Measurements from ENCODE around the gene PPIL6.

The PPIL6 gene

GRCh38 chr6:109359248-109359647 lies 81.2 kb downstream of the PPIL6 start:
- TF ChIP-seq, protein P1, sequence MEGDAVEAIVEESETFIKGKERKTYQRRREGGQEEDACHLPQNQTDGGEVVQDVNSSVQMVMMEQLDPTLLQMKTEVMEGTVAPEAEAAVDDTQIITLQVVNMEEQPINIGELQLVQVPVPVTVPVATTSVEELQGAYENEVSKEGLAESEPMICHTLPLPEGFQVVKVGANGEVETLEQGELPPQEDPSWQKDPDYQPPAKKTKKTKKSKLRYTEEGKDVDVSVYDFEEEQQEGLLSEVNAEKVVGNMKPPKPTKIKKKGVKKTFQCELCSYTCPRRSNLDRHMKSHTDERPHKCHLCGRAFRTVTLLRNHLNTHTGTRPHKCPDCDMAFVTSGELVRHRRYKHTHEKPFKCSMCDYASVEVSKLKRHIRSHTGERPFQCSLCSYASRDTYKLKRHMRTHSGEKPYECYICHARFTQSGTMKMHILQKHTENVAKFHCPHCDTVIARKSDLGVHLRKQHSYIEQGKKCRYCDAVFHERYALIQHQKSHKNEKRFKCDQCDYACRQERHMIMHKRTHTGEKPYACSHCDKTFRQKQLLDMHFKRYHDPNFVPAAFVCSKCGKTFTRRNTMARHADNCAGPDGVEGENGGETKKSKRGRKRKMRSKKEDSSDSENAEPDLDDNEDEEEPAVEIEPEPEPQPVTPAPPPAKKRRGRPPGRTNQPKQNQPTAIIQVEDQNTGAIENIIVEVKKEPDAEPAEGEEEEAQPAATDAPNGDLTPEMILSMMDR (IDR thresholded peaks at IDR 0.05; ENCODE audit: low read depth, low read length): no peak
- DNase-seq (ENCODE audit: extremely low read depth, low read depth): no peak

- no peak for DNase-seq (ENCODE audit: extremely low read depth, low read depth)
- TF ChIP-seq, protein P1 (IDR thresholded peaks at IDR 0.05; ENCODE audit: low read depth, low read length): no peak
These were observed 82.2 kb downstream of the PPIL6 start for GRCh38 chr6:109358204-109358603.

DNA sequence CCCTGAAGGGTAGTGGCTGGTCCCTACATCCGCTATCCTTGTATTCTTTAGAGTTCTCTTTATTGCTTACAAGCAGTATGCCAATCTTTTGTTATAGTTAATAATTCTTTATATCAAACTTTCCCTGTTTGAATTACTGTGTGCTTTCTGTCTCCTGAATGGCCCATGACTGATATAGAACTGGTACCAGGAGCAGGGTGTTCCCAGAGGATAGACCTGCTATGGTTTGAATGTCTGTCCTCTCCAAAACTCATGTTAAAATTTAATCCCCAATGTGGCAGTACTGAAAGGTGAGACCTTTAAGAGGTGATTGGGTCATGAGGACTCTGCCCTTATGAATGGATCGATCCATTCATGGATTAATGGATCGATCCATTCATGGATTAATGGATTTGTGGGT lies 84.2 kb downstream of the PPIL6 start:
- TF ChIP-seq, protein P1 (IDR thresholded peaks at IDR 0.05; ENCODE audit: low read depth, low read length): no peak
- no peak for DNase-seq (ENCODE audit: extremely low read depth, low read depth)

GRCh38 chr6:109351231-109352130 lies 88.9 kb downstream of the PPIL6 start:
- DNase-seq (ENCODE audit: extremely low read depth, low read depth): no peak
- TF ChIP-seq, protein P1 (IDR thresholded peaks at IDR 0.05; ENCODE audit: low read depth, low read length): no peak

GRCh38 chr6:109349419-109349987 lies 90.9 kb downstream of the PPIL6 start:
- TF ChIP-seq, protein P1 (IDR thresholded peaks at IDR 0.05; ENCODE audit: low read depth, low read length): no peak
- peak; percentile 37 for DNase-seq (ENCODE audit: extremely low read depth, low read depth)

DNA sequence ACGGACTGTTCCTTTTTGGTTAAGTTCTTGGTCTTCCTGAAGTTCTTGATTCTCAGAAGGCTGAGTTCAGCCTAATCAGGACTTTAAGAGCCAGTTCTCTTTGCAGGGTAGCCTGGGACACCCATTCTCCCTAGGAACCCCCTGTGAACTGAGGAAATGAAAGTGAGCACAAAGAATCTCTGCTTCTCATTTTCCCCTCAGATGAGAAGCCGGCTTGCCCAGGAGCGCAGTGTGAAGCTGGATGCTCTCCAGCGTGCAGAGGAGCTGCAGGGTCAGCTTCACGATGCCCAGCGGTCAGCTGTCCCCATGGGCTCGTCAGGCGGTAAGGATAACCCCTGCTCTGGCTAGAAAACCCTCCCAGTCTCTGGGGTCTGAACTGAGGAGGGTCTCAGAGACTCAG lies 92.2 kb downstream of the PPIL6 start:
- DNase-seq (ENCODE audit: extremely low read depth, low read depth): no peak
- TF ChIP-seq, protein P1 (IDR thresholded peaks at IDR 0.05; ENCODE audit: low read depth, low read length): no peak

DNA sequence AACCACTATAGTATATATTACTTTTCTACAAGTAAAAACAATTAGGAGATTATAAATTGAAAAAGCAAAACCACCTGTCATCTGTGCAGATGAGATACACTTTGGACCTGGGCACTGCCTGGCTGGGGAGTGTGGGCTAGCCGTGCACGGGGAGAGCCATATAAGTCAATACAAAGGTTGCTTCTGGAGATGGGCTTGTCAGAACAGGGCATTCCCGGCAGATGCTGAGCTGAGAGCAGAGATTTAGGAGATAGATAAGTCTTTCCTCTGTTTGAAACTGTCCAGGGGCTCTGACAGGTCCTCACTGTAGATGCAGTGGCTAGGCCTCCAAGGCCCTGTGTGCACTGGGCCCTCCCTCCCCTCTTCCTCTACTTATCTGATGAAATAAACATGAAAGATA lies 92.6 kb downstream of the PPIL6 start:
- DNase-seq (ENCODE audit: extremely low read depth, low read depth): no peak
- TF ChIP-seq, protein P1 (IDR thresholded peaks at IDR 0.05; ENCODE audit: low read depth, low read length): no peak
